Activated CD4-positive, CD25-positive, alpha-beta regulatory T cell (primary cell): ENCODE results near the gene FHOD1.

Source experiments
- DNase-seq, 4 experiments: peaks; one replicate each; lab custom pipeline; 2025; lab: John Stamatoyannopoulos, UW

Gene FHOD1

GRCh38 chr16:67277294-67277998 lies 30.2 kb upstream of the FHOD1 start:
- no peak for DNase-seq

- no peak for DNase-seq
Observed at GRCh38 chr16:67275321-67275720, 28.0 kb upstream of the FHOD1 start.

- no peak for DNase-seq
Observed at GRCh38 chr16:67271446-67271845, 24.2 kb upstream of the FHOD1 start.

GRCh38 chr16:67270931-67271338 lies 23.7 kb upstream of the FHOD1 start:
- DNase-seq, result no peak

GRCh38 chr16:67269766-67270165 lies 22.5 kb upstream of the FHOD1 start:
- DNase-seq, result no peak

GRCh38 chr16:67268136-67268579 lies 20.9 kb upstream of the FHOD1 start:
- DNase-seq, result no peak

GRCh38 chr16:67265834-67266233 lies 18.6 kb upstream of the FHOD1 start:
- no peak for DNase-seq

GRCh38 chr16:67264866-67265265 lies 17.6 kb upstream of the FHOD1 start:
- no peak for DNase-seq

GRCh38 chr16:67264277-67264676 lies 17.0 kb upstream of the FHOD1 start:
- no peak for DNase-seq

- no peak for DNase-seq
Observed at GRCh38 chr16:67263201-67263600, 15.9 kb upstream of the FHOD1 start.

- no peak for DNase-seq
Observed at GRCh38 chr16:67260426-67261063, 13.3 kb upstream of the FHOD1 start.

GRCh38 chr16:67259705-67260104 lies 12.4 kb upstream of the FHOD1 start:
- DNase-seq, result no peak

GRCh38 chr16:67258161-67258835 lies 11.0 kb upstream of the FHOD1 start:
- DNase-seq, result no peak

GRCh38 chr16:67257486-67258160 lies 10.3 kb upstream of the FHOD1 start:
- DNase-seq, result no peak

GRCh38 chr16:67256701-67257230 lies 9.5 kb upstream of the FHOD1 start:
- no peak for DNase-seq

- DNase-seq, result no peak
Observed at GRCh38 chr16:67255553-67256221, 8.4 kb upstream of the FHOD1 start.

- DNase-seq, result no peak
Observed at GRCh38 chr16:67254801-67255552, 7.7 kb upstream of the FHOD1 start.

GRCh38 chr16:67252609-67253497 lies 5.6 kb upstream of the FHOD1 start:
- no peak for DNase-seq

- no peak for DNase-seq
Observed at GRCh38 chr16:67250045-67250327, 2.7 kb upstream of the FHOD1 start.
